HK-2 (cell line): ENCODE results near the gene NT5C3B.
"Not testable (repeated sequence)": the region's sequence is repeated elsewhere in the genome, so short reads cannot be mapped to it uniquely, and the experiment has no call there.

Source experiments
- DNase-seq: peaks from one replicate; pipeline ENCODE4 v3.0.0-alpha.2; 2018; ENCODE audit not compliant: unreplicated experiment

NT5C3B gene

GRCh38 chr17:41835800-41836549 is at the start of gene NT5C3B:
Gene NT5C3B, minus strand, starts transcription at chr17:41836232. Its CDS starts 39 bp downstream, at chr17:41836193.
- peak; percentile 71 for DNase-seq

- no peak for DNase-seq
Measured at GRCh38 chr17:41885733-41886132, 49.7 kb upstream of the NT5C3B start.

- DNase-seq, result no peak
Measured at GRCh38 chr17:41882756-41883155, 46.7 kb upstream of the NT5C3B start.

GRCh38 chr17:41880130-41880529 is 44.1 kb upstream of the NT5C3B start:
- no peak for DNase-seq

GRCh38 chr17:41874293-41874670 is 38.2 kb upstream of the NT5C3B start:
- not testable (repeated sequence) for DNase-seq

GRCh38 chr17:41873559-41874292 is 37.7 kb upstream of the NT5C3B start:
- no peak for DNase-seq

GRCh38 chr17:41871789-41872188 is 35.8 kb upstream of the NT5C3B start:
- no peak for DNase-seq

- no peak for DNase-seq
Measured at GRCh38 chr17:41870627-41871026, 34.6 kb upstream of the NT5C3B start.

GRCh38 chr17:41870097-41870496 is 34.1 kb upstream of the NT5C3B start:
- no peak for DNase-seq

- DNase-seq, result no peak
Measured at GRCh38 chr17:41869426-41869825, 33.4 kb upstream of the NT5C3B start.

GRCh38 chr17:41868568-41868967 is 32.5 kb upstream of the NT5C3B start:
- DNase-seq, result no peak

- DNase-seq, result no peak
Measured at GRCh38 chr17:41865596-41865893, 29.5 kb upstream of the NT5C3B start.

GRCh38 chr17:41864836-41865595 is 29.0 kb upstream of the NT5C3B start, which contains the start of gene KLHL11:
Gene KLHL11, minus strand, starts transcription at chr17:41865423. Its CDS starts 53 bp downstream, at chr17:41865370.
- peak; percentile 89 for DNase-seq

GRCh38 chr17:41864498-41864835 is 28.4 kb upstream of the NT5C3B start:
- DNase-seq, result no peak

GRCh38 chr17:41863074-41863848 is 27.2 kb upstream of the NT5C3B start:
- no peak for DNase-seq

- no peak for DNase-seq
Measured at GRCh38 chr17:41860254-41860931, 24.4 kb upstream of the NT5C3B start.

GRCh38 chr17:41851382-41851781 is 15.3 kb upstream of the NT5C3B start:
- DNase-seq, result not testable (repeated sequence)

GRCh38 chr17:41849251-41849990 is 13.4 kb upstream of the NT5C3B start:
- no peak for DNase-seq

GRCh38 chr17:41848788-41849187 is 12.8 kb upstream of the NT5C3B start:
- no peak for DNase-seq

GRCh38 chr17:41844971-41845370 is 8.9 kb upstream of the NT5C3B start:
- DNase-seq, result no peak

- not testable (repeated sequence) for DNase-seq
Measured at GRCh38 chr17:41840781-41841180, 4.7 kb upstream of the NT5C3B start.
